Prostate gland (tissue), 2 donors: ENCODE data around the gene IRX4.

Experiments
- POLR2A ChIP-seq: fragments of 450-650 bp; IDR thresholded peaks from one replicate; pipeline ENCODE4 v1.6.1; 2016; ENCODE audit warnings: antibody characterized with exemption, mild to moderate bottlenecking
- TF ChIP-seq, protein P1 (sequence below), 4 experiments: fragments of 200-600 bp in 2 of 4; fragments of 450-650 bp in 2 of 4; sonication (generic) in 2 of 4; IDR thresholded peaks; 1 replicate in 3 of 4; 2 replicates in 1 of 4; pipeline ENCODE4 v1.5.1; 2016 to 2019; ENCODE audit warnings: antibody characterized with exemption in 4 of 4, mild to moderate bottlenecking in 2 of 4, moderate library complexity in 2 of 4

DNA sequence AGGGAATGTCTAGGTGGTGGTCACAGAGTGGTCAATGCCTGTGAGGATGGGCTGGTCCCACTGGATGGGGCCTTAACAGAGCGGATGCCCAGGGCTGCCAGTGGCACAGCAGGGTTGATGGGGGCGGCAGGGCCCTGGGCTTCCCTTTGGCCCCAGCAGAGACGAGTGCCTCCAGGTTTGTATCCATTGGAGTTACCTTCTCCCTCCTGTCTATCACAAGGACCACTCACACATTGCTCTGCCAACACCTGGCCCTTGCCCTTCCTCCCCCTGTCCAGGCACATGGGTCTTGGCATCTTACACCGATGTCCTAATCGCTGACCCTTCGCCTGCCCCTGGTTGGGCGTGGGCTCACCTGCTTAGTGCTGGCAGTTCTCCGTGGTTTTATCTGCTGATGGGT, 26.2 kb upstream of the IRX4 start:
- TF ChIP-seq, protein P1, sequence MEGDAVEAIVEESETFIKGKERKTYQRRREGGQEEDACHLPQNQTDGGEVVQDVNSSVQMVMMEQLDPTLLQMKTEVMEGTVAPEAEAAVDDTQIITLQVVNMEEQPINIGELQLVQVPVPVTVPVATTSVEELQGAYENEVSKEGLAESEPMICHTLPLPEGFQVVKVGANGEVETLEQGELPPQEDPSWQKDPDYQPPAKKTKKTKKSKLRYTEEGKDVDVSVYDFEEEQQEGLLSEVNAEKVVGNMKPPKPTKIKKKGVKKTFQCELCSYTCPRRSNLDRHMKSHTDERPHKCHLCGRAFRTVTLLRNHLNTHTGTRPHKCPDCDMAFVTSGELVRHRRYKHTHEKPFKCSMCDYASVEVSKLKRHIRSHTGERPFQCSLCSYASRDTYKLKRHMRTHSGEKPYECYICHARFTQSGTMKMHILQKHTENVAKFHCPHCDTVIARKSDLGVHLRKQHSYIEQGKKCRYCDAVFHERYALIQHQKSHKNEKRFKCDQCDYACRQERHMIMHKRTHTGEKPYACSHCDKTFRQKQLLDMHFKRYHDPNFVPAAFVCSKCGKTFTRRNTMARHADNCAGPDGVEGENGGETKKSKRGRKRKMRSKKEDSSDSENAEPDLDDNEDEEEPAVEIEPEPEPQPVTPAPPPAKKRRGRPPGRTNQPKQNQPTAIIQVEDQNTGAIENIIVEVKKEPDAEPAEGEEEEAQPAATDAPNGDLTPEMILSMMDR (IDR thresholded peaks at IDR 0.05) = no peak
- TF ChIP-seq POLR2A = no peak
